CD4-positive, alpha-beta T cell (primary cell): ENCODE results near the gene LDLRAP1. TPM values are rescaled to one million over a fixed set of nuclear protein-coding genes. Genes with fewer than 3 reads are reported as not detected.

ENCODE experiments used
- ATAC-seq: fragments of 200-7000 bp; cut with Tn5 transposase; one replicate; pipeline ENCODE4 v1.10.0; 2022; ENCODE audit warnings: mild to moderate bottlenecking; ENCODE audit not compliant: poor library complexity
- CTCF ChIA-PET: fragments of 350-600 bp; sonication (Branson Sonifier 250); formaldehyde crosslinking; loops from one replicate; lab custom pipeline; 2021; ENCODE audit warnings: antibody characterized with exemption, inconsistent platforms; lab: Charles Lee
- POLR2A ChIA-PET: fragments of 350-600 bp; sonication (Branson Sonifier 250); formaldehyde crosslinking; loops from one replicate; lab custom pipeline; 2021; ENCODE audit warnings: antibody characterized with exemption, inconsistent platforms; lab: Charles Lee
- DNase-seq, 14 experiments: peaks; one replicate each; pipeline ENCODE4 v3.0.0-alpha.2; 2013 to 2020; ENCODE audit warnings: mixed read lengths in 2 of 14
- H3K27ac ChIP-seq, 2 donors: one replicate each; pipeline versions ENCODE4 v1.5.1 to v1.7.0; 2013; ENCODE audit warnings: low read length in 2 of 2, low read depth in 1 of 2, mild to moderate bottlenecking in 1 of 2
- H3K27me3 ChIP-seq, 2 experiments: 1 replicate in 1 of 2; 2 replicates in 1 of 2; pipeline versions ENCODE4 v1.6.1 to v1.7.0; 2013; ENCODE audit warnings: low read length in 2 of 2, control low read depth in 1 of 2, mild to moderate bottlenecking in 1 of 2, moderate library complexity in 1 of 2; ENCODE audit not compliant: insufficient read depth in 2 of 2, control insufficient read depth in 1 of 2
- H3K36me3 ChIP-seq: one replicate; pipeline ENCODE4 v1.6.1; 2013; ENCODE audit warnings: low read length, control low read depth; ENCODE audit not compliant: insufficient read depth
- H3K4me1 ChIP-seq: one replicate; pipeline ENCODE4 v1.6.1; 2013; ENCODE audit warnings: low read length, control low read depth; ENCODE audit not compliant: insufficient read depth
- H3K4me3 ChIP-seq: one replicate; pipeline ENCODE4 v1.5.1; 2013; ENCODE audit warnings: mild to moderate bottlenecking, low read length, moderate library complexity
- H3K9me3 ChIP-seq, 2 experiments: 1 replicate in 1 of 2; 2 replicates in 1 of 2; pipeline versions ENCODE4 v1.6.1 to v1.7.0; 2013; ENCODE audit warnings: low read length in 2 of 2, mild to moderate bottlenecking in 2 of 2, control low read depth in 1 of 2, moderate library complexity in 1 of 2; ENCODE audit not compliant: control insufficient read depth in 1 of 2, insufficient read depth in 1 of 2
- H3K27ac Mint-ChIP-seq: one replicate; pipeline ENCODE4 v1.8.0; 2020; ENCODE audit warnings: mixed read lengths
- H3K27me3 Mint-ChIP-seq: one replicate; pipeline ENCODE4 v1.8.0; 2021; ENCODE audit warnings: mixed read lengths
- H3K36me3 Mint-ChIP-seq: one replicate; pipeline ENCODE4 v1.8.0; 2021; ENCODE audit warnings: low read depth, mixed read lengths
- H3K4me1 Mint-ChIP-seq: one replicate; pipeline ENCODE4 v1.8.0; 2021; ENCODE audit warnings: low read depth, mixed read lengths
- H3K4me3 Mint-ChIP-seq: one replicate; pipeline ENCODE4 v1.8.0; 2020; ENCODE audit warnings: mild to moderate bottlenecking, mixed read lengths
- H3K9me3 Mint-ChIP-seq: one replicate; pipeline ENCODE4 v1.8.0; 2020; ENCODE audit warnings: mixed read lengths
- CTCF ChIP-seq: fragments of 200-600 bp; IDR thresholded peaks from one replicate; pipeline ENCODE4 v1.8.0; 2022; ENCODE audit warnings: antibody characterized with exemption, mild to moderate bottlenecking
- intact Hi-C, 2 experiments: fragments of 100-400 bp; cut with DNase I in 1 of 2; cut with micrococcal nuclease in 1 of 2; formaldehyde crosslinking; loops; one replicate each; pipeline versions ENCODE4 v1.15.1 to v1.9.0; 2023 to 2025; cut with DNase I, micrococcal nuclease
- total RNA-seq, 174 experiments: library from RNA in 2 of 174; stranded (reverse) in 2 of 174; gene quantifications; one replicate each; pipeline ENCODE4 v1.2.3 and lab custom pipeline; 2021 to 2026

LDLRAP1 gene
- total RNA-seq, 2 experiments from 2014 or later: 70.5 to 73.5 TPM

GRCh38 chr1:25569597-25570396 is 26.4 kb downstream of the LDLRAP1 start:
- no peaks in the 10 kb centered on the region for H3K27me3 Mint-ChIP-seq

GRCh38 chr1:25570798-25571521 is 27.6 kb downstream of the LDLRAP1 start:
- no peak for DNase-seq
- ChIA-PET CTCF (interaction anchor here (1.1 to 3.4 kb wide), 2 partner anchors 16 to 49 kb away, joined by 3 to 12 read pairs; no protein-coding TSS in a partner anchor), POLR2A (interaction anchor here (0.8 to 3.8 kb wide), 20 partner anchors 10 to 249 kb away, joined by 3 to 25 read pairs (median 9); partner anchors contain the start of genes LDLRAP1, MACO1, MAN1C1 and MTFR1L)
- no peaks in the 10 kb centered on the region for H3K27me3 Mint-ChIP-seq
- Histone ChIP-seq H3K4me1 (peaks cover 78% of the 10 kb centered on the region), H3K9me3 (no peaks in the 10 kb centered on the region), H3K27me3 (no peaks in the 10 kb centered on the region), H3K27ac (peak overlapping the region; percentile 8 to 15), H3K36me3 (peaks cover 34% of the 10 kb centered on the region), H3K4me3 (no peak overlapping the region)
- peak overlapping the region; percentile 87 for H3K27ac Mint-ChIP-seq
- intact Hi-C loops: loop anchor here in 1 of 2 experiments (5.0 kb wide), 1 partner anchor 34 kb away; no protein-coding TSS in a partner anchor
- ATAC-seq: no peak
- H3K9me3 Mint-ChIP-seq: no peaks in the 10 kb centered on the region
- H3K4me1 Mint-ChIP-seq: peaks cover 66% of the 10 kb centered on the region
- TF ChIP-seq CTCF: no peak
- H3K4me3 Mint-ChIP-seq: no peak overlapping the region
- peaks cover 38% of the 10 kb centered on the region for H3K36me3 Mint-ChIP-seq

More at GRCh38 chr1:25569597-25570396, 26.4 kb downstream of the LDLRAP1 start:
- H3K36me3 ChIP-seq: peaks cover 46% of the 10 kb centered on the region
- ChIA-PET POLR2A (interaction anchor here (0.8 to 1.2 kb wide), 3 partner anchors 13 to 28 kb away, joined by 3 to 7 read pairs (median 3); no protein-coding TSS in a partner anchor), CTCF (interaction anchor here (1.1 kb wide), 1 partner anchor 17 kb away, joined by 3 read pairs; no protein-coding TSS in a partner anchor)
- ATAC-seq (no peak), DNase-seq (no peak)
- TF ChIP-seq CTCF: no peak
- Mint-ChIP-seq H3K4me1 (peaks cover 74% of the 10 kb centered on the region), H3K27ac (peak overlapping the region; percentile 87), H3K4me3 (peak overlapping the region; percentile 18), H3K9me3 (no peaks in the 10 kb centered on the region), H3K36me3 (peaks cover 50% of the 10 kb centered on the region)
- intact Hi-C loops: loop anchor here in 1 of 2 experiments (5.0 to 10.0 kb wide), 2 partner anchors 32 to 65 kb away; no protein-coding TSS in a partner anchor
- no peaks in the 10 kb centered on the region for H3K9me3 ChIP-seq
- H3K4me3 ChIP-seq: no peak overlapping the region
- no peaks in the 10 kb centered on the region for H3K27me3 ChIP-seq
- no peak overlapping the region for H3K27ac ChIP-seq
- peaks cover 90% of the 10 kb centered on the region for H3K4me1 ChIP-seq

GRCh38 chr1:25571522-25571970 is 28.1 kb downstream of the LDLRAP1 start:
- Mint-ChIP-seq H3K36me3 (peaks cover 32% of the 10 kb centered on the region), H3K4me3 (no peak overlapping the region), H3K27me3 (no peaks in the 10 kb centered on the region), H3K9me3 (no peaks in the 10 kb centered on the region), H3K27ac (peak overlapping the region; percentile 87), H3K4me1 (peaks cover 60% of the 10 kb centered on the region)
- CTCF ChIA-PET: interaction anchor here (1.2 to 3.4 kb wide), 4 partner anchors 9 to 67 kb away, joined by 3 to 12 read pairs (median 4); no protein-coding TSS in a partner anchor
- intact Hi-C loops: loop anchor here in 1 of 2 experiments (5.0 kb wide), 1 partner anchor 34 kb away; no protein-coding TSS in a partner anchor
- H3K9me3 ChIP-seq: no peaks in the 10 kb centered on the region
- H3K36me3 ChIP-seq: peaks cover 28% of the 10 kb centered on the region
- DNase-seq: peak in 1 of 14 experiments; percentile 8
- H3K4me3 ChIP-seq: no peak overlapping the region
- POLR2A ChIA-PET: interaction anchor here (0.9 to 3.8 kb wide), 22 partner anchors 7 to 249 kb away, joined by 3 to 25 read pairs (median 9); partner anchors contain the start of genes LDLRAP1, MACO1, MAN1C1 and MTFR1L
- no peak for TF ChIP-seq CTCF
- peaks cover 72% of the 10 kb centered on the region for H3K4me1 ChIP-seq
- H3K27ac ChIP-seq: peak overlapping the region; percentile 8 to 15
- no peaks in the 10 kb centered on the region for H3K27me3 ChIP-seq
- ATAC-seq: no peak
